Small intestine (tissue), 7 donors: ENCODE measurements around the gene URGCP. TPM values are rescaled to one million over a fixed set of nuclear protein-coding genes. Genes with fewer than 3 reads are reported as not detected.
A peak's percentile ranks its signal among the peaks of the same experiment; 100 is the strongest.

Experiments used
- DNase-seq, 2 donors: peaks; one replicate each; pipeline versions ENCODE4 v3.0.0 to v3.0.0-alpha.2; 2013
- FAIRE-seq: peaks from 2 replicates; lab custom pipeline; 2012; peaks lifted over from hg19 to GRCh38; lab: Jason Lieb, UNC
- H3K27ac ChIP-seq, 3 donors: one replicate each; pipeline ENCODE4 v1.5.1; 2013; ENCODE audit warnings: low read length in 2 of 3, mild to moderate bottlenecking in 2 of 3, control low read depth in 1 of 3, inconsistent platforms in 1 of 3, low read depth in 1 of 3, moderate library complexity in 1 of 3
- H3K27me3 ChIP-seq, 3 donors: one replicate each; pipeline ENCODE4 v1.6.1; 2013; ENCODE audit warnings: low read length in 3 of 3, inconsistent platforms in 1 of 3; ENCODE audit not compliant: control insufficient read depth in 3 of 3, insufficient read depth in 3 of 3
- H3K36me3 ChIP-seq, 3 donors: one replicate each; pipeline ENCODE4 v1.6.1; 2013; ENCODE audit warnings: low read length in 3 of 3, inconsistent platforms in 1 of 3, low read depth in 1 of 3, mild to moderate bottlenecking in 1 of 3, moderate library complexity in 1 of 3; ENCODE audit not compliant: control insufficient read depth in 3 of 3, insufficient read depth in 2 of 3
- H3K4me1 ChIP-seq, 3 donors: one replicate each; pipeline ENCODE4 v1.6.1; 2013; ENCODE audit warnings: low read length in 2 of 3, inconsistent platforms in 1 of 3, low read depth in 1 of 3, mild to moderate bottlenecking in 1 of 3, moderate library complexity in 1 of 3; ENCODE audit not compliant: control insufficient read depth in 3 of 3, insufficient read depth in 2 of 3
- H3K4me3 ChIP-seq, 3 donors: one replicate each; pipeline ENCODE4 v1.5.1; 2013; ENCODE audit warnings: low read length in 3 of 3, control low read depth in 1 of 3, inconsistent platforms in 1 of 3, low read depth in 1 of 3, mild to moderate bottlenecking in 1 of 3, moderate library complexity in 1 of 3
- H3K9me3 ChIP-seq, 2 donors: one replicate each; pipeline ENCODE4 v1.6.1; 2013; ENCODE audit warnings: low read depth in 1 of 2, low read length in 1 of 2; ENCODE audit not compliant: control insufficient read depth in 2 of 2, insufficient read depth in 1 of 2
- WGBS, 3 donors: extraction: QIAGEN DNeasy Blood & Tissue Kit; methylation state at CpG; one replicate each; pipeline ENCODE4 v1.1.7; 2013; 5-methylcytosine and 5-hydroxymethylcytosine counted together
- polyA plus RNA-seq, 4 donors: library from polyadenylated mRNA; stranded (reverse) in 3 of 4; unstranded in 1 of 4; fragments of 200-250 nt in 3 of 4; fragments of 120-200 nt in 1 of 4; gene quantifications; one replicate each; pipeline versions ENCODE4 v1.2.1 to v1.2.3, GENCODE V29; 2013
- donor health status: healthy with polysubstance abuse.
- donor health status: control.
- donor health status: control.
- donor health status: Bipolar disorder and iron deficiency.
- donor health status: healthy.

Gene URGCP
- polyA plus RNA-seq, 4 donors, result 22.5 to 56.4 (median 45.8) TPM

GRCh38 chr7:43876976-43877745 lies 29.2 kb downstream of the URGCP start:
- Histone ChIP-seq H3K27me3 (no peaks in the 10 kb centered on the region), H3K27ac (no peak overlapping the region), H3K4me3 (no peak overlapping the region), H3K9me3 (no peaks in the 10 kb centered on the region), H3K4me1 (peaks cover 5 to 16% (median 7%) of the 10 kb centered on the region in 3 donors), H3K36me3 (peaks cover 14 to 76% (median 28%) of the 10 kb centered on the region in 3 donors)
- 88 to 95% (median 93%) methylated on average over 29 of the region's 29 CpGs for WGBS, 3 donors
- FAIRE-seq (no peak), DNase-seq (no peak)

GRCh38 chr7:43876241-43876640 lies 30.2 kb downstream of the URGCP start:
- Histone ChIP-seq H3K27ac (no peak overlapping the region), H3K36me3 (peaks cover 12 to 71% (median 25%) of the 10 kb centered on the region in 3 donors), H3K4me1 (peaks cover 6 to 18% (median 7%) of the 10 kb centered on the region in 3 donors), H3K9me3 (no peaks in the 10 kb centered on the region), H3K27me3 (no peaks in the 10 kb centered on the region), H3K4me3 (no peak overlapping the region)
- FAIRE-seq (no peak), DNase-seq (no peak)
- 85 to 94% (median 93%) methylated on average over 7 of the region's 7 CpGs for WGBS, 3 donors

- Histone ChIP-seq H3K4me3 (no peak overlapping the region), H3K9me3 (no peaks in the 10 kb centered on the region), H3K27me3 (no peaks in the 10 kb centered on the region), H3K27ac (peak overlapping the region; percentile 63 to 81 (median 80)), H3K4me1 (peaks cover 6 to 23% (median 10%) of the 10 kb centered on the region in 3 donors), H3K36me3 (peaks cover 11 to 44% (median 13%) of the 10 kb centered on the region in 3 donors)
- WGBS, 3 donors, result 35 to 78% (median 68%) methylated on average over 5 of the region's 5 CpGs
- FAIRE-seq (no peak), DNase-seq (peak; percentile 78 to 86)
Observed at GRCh38 chr7:43873300-43873699, 33.1 kb downstream of the URGCP start.

- Histone ChIP-seq H3K4me1 (peaks cover 6 to 27% (median 12%) of the 10 kb centered on the region in 3 donors), H3K27ac (peak overlapping the region; percentile 63 to 81 (median 80)), H3K36me3 (peaks cover 7 to 37% (median 12%) of the 10 kb centered on the region in 3 donors), H3K4me3 (no peak overlapping the region), H3K27me3 (no peaks in the 10 kb centered on the region), H3K9me3 (no peaks in the 10 kb centered on the region)
- DNase-seq, result peak; percentile 66 to 76
- FAIRE-seq, result no peak
- WGBS, 3 donors, result 20 to 40% (median 35%) methylated on average over 7 of the region's 7 CpGs
Observed at GRCh38 chr7:43872406-43873110, 33.8 kb downstream of the URGCP start.

GRCh38 chr7:43871064-43871463 lies 35.3 kb downstream of the URGCP start:
- Histone ChIP-seq H3K4me3 (no peak overlapping the region), H3K27me3 (no peaks in the 10 kb centered on the region), H3K9me3 (no peaks in the 10 kb centered on the region), H3K4me1 (peaks cover 6 to 27% (median 12%) of the 10 kb centered on the region in 3 donors), H3K27ac (no peak overlapping the region), H3K36me3 (peaks cover 8 to 34% (median 8%) of the 10 kb centered on the region in 3 donors)
- 86 to 91% (median 88%) methylated on average over 3 of the region's 3 CpGs for WGBS, 3 donors
- DNase-seq, result no peak
- no peak for FAIRE-seq

- H3K9me3 ChIP-seq, result no peaks in the 10 kb centered on the region
- H3K36me3 ChIP-seq, result peaks cover 5 to 35% (median 7%) of the 10 kb centered on the region in 3 donors
- H3K27me3 ChIP-seq, result no peaks in the 10 kb centered on the region
- 85 to 91% (median 86%) methylated on average over 4 of the region's 4 CpGs for WGBS, 3 donors
- no peak overlapping the region for H3K4me3 ChIP-seq
- DNase-seq (no peak), FAIRE-seq (no peak)
- H3K4me1 ChIP-seq, result peaks cover 6 to 27% (median 12%) of the 10 kb centered on the region in 3 donors
- H3K27ac ChIP-seq, result peak overlapping the region in 1 of 3 donors; percentile 53
Observed at GRCh38 chr7:43870316-43870715, 36.1 kb downstream of the URGCP start.

GRCh38 chr7:43869867-43870240 lies 36.5 kb downstream of the URGCP start:
- peak overlapping the region; percentile 50 to 96 (median 68) for H3K4me3 ChIP-seq
- H3K27me3 ChIP-seq, result no peaks in the 10 kb centered on the region
- WGBS, 3 donors, result 38 to 40% (median 39%) methylated on average over 13 of the region's 13 CpGs
- H3K9me3 ChIP-seq, result no peaks in the 10 kb centered on the region
- H3K4me1 ChIP-seq, result peaks cover 6 to 27% (median 12%) of the 10 kb centered on the region in 3 donors
- peak overlapping the region in 2 of 3 donors; percentile 56 to 94 for H3K27ac ChIP-seq
- DNase-seq (no peak), FAIRE-seq (no peak)
- peaks cover 4 to 31% (median 5%) of the 10 kb centered on the region in 3 donors for H3K36me3 ChIP-seq
